Thyroid gland (tissue), 4 donors: Measurements from ENCODE around the gene HIPK3. TPM values are rescaled to one million over a fixed set of nuclear protein-coding genes. Genes with fewer than 3 reads are reported as not detected.

Source experiments
- DNase-seq, 2 donors: peaks; one replicate each; pipeline ENCODE4 v3.0.0-alpha.2; 2019
- H3K27ac ChIP-seq, 3 donors: fragments of 200-600 bp; sonication (generic); 1 replicate in 2 of 3; 2 replicates in 1 of 3; pipeline ENCODE4 v1.5.1; 2016 to 2019; ENCODE audit warnings: mild to moderate bottlenecking in 1 of 3, moderate library complexity in 1 of 3
- H3K27me3 ChIP-seq: fragments of 200-600 bp; sonication (generic); one replicate; pipeline ENCODE4 v1.5.1; 2019
- H3K36me3 ChIP-seq, 2 donors: fragments of 200-600 bp; sonication (generic); one replicate each; pipeline ENCODE4 v1.5.1; 2016 to 2019
- H3K4me1 ChIP-seq, 2 donors: fragments of 200-600 bp; sonication (generic); one replicate each; pipeline ENCODE4 v1.5.1; 2017 to 2019
- H3K4me3 ChIP-seq, 3 donors: fragments of 200-600 bp; sonication (generic); replicated peaks in 1 of 3; 1 replicate in 2 of 3; 2 replicates in 1 of 3; pipeline ENCODE4 v1.5.1; 2016; ENCODE audit warnings: mild to moderate bottlenecking in 1 of 3
- H3K9me3 ChIP-seq: fragments of 200-600 bp; sonication (generic); one replicate; pipeline ENCODE4 v1.5.1; 2017
- POLR2A ChIP-seq, 2 donors: fragments of 450-650 bp; IDR thresholded peaks; one replicate each; pipeline ENCODE4 v1.6.1; 2017; ENCODE audit warnings: antibody characterized with exemption in 2 of 2, mild to moderate bottlenecking in 2 of 2, moderate library complexity in 1 of 2
- WGBS, 2 donors: methylation state at CpG; one replicate each; pipeline ENCODE4 v1.1.5; 2017; 5-methylcytosine and 5-hydroxymethylcytosine counted together
- intact Hi-C: fragments of 100-400 bp; cut with DNase I; formaldehyde crosslinking; loops from one replicate; pipeline ENCODE4 v1.15.1; 2023
- total RNA-seq, 4 donors: library from RNA; depleted of rRNA; stranded (reverse); fragments of >200 nt; gene quantifications; one replicate each; pipeline ENCODE4 v1.2.3, GENCODE V29; 2016
- TF ChIP-seq, protein P1 (sequence below), 6 experiments: fragments of 200-600 bp in 3 of 6; fragments of 450-650 bp in 3 of 6; sonication (generic) in 3 of 6; IDR thresholded peaks; one replicate each; pipeline ENCODE4 v1.5.1; 2016 to 2019; ENCODE audit warnings: antibody characterized with exemption in 6 of 6, mild to moderate bottlenecking in 2 of 6, inconsistent platforms in 1 of 6, moderate library complexity in 1 of 6

The HIPK3 gene
- total RNA-seq, 4 donors from 2014 or later = 156 to 377 (median 216) TPM

DNA sequence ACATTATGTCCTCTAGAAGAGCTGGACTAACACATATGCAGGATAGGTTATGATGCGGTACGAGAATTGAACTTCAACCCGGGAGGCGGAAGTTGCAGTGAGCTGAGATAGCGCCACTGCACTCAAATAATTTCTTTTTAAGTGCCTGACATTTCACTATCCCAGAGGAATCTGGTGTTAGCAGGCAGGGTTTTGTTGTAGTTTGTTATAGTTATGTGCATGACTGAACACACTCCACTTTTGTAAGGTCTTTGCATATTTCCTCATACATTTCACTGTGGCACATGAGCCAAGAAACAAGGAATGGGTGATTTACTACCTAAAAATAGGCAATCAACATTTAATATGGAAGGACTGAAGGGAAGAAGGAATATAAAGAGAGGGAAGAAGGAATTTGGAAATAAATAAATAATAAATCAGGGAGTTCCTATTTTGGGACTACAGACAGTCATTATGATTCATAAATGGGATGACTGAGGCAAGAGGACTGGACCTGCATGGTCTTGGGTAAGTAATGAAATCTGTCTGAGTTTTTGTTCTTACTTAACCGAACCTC, 8.7 kb upstream of the HIPK3 start:
- Histone ChIP-seq H3K27me3 (no peaks in the 10 kb centered on the region), H3K9me3 (no peaks in the 10 kb centered on the region), H3K36me3 (no peaks in the 10 kb centered on the region), H3K4me1 (peaks cover 6 to 14% of the 10 kb centered on the region in 2 donors), H3K4me3 (no peak overlapping the region), H3K27ac (peak overlapping the region; percentile 47 to 75 (median 69))
- TF ChIP-seq POLR2A (IDR thresholded peaks at IDR 0.05) = peak in 1 of 2 donors; percentile 12
- TF ChIP-seq, protein P1, sequence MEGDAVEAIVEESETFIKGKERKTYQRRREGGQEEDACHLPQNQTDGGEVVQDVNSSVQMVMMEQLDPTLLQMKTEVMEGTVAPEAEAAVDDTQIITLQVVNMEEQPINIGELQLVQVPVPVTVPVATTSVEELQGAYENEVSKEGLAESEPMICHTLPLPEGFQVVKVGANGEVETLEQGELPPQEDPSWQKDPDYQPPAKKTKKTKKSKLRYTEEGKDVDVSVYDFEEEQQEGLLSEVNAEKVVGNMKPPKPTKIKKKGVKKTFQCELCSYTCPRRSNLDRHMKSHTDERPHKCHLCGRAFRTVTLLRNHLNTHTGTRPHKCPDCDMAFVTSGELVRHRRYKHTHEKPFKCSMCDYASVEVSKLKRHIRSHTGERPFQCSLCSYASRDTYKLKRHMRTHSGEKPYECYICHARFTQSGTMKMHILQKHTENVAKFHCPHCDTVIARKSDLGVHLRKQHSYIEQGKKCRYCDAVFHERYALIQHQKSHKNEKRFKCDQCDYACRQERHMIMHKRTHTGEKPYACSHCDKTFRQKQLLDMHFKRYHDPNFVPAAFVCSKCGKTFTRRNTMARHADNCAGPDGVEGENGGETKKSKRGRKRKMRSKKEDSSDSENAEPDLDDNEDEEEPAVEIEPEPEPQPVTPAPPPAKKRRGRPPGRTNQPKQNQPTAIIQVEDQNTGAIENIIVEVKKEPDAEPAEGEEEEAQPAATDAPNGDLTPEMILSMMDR (IDR thresholded peaks at IDR 0.05) = no peak
- 48 to 53% methylated on average over 6 of the region's 6 CpGs for WGBS, 2 donors
- intact Hi-C loops = no loop called here
- DNase-seq = peak in 1 of 2 donors; percentile 34

DNA sequence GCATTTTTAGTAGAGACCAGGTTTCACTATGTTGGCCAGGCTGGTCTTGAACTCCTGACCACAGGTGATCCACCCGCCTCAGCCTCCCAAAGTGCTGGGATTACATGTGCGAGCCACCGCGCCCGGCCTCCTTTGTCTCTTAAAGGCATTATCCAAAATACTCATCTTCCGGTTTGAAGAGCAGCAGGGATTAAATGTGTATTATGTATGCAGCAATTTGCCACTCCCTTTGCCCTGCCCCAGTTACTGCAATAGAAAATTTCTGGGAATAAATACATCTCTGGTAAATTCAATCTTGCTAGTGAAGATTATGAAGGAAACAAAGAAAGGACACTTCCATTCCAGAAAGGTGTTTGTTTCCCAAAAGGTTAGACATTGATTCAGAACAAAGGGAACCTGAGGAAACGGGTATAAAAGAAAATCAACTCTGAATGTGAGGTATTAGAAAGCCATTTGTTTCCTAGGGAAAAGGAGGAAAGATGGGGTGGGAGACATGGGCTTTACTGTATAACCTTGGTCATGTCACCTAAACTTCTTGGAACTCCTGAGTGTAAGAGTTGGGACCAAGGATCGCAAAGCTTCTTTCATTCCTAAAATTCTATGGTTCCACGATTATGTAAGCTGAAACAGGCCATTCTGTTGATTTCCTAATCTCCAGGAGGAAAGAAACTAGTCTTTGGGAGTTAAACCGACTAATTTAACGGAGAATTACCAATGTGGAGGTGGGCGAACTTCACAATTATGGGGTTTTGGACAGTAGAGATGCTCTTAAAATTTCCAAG, 959 bp upstream of the HIPK3 start:
- Histone ChIP-seq H3K27ac (peak overlapping the region; percentile 99 to 100 (median 100)), H3K36me3 (no peaks in the 10 kb centered on the region), H3K4me3 (peak overlapping the region in 2 of 3 donors; percentile 46 to 91), H3K27me3 (no peaks in the 10 kb centered on the region), H3K4me1 (peaks cover 6 to 18% of the 10 kb centered on the region in 2 donors), H3K9me3 (no peaks in the 10 kb centered on the region)
- no peak for DNase-seq
- WGBS, 2 donors = 70 to 75% methylated on average over 12 of the region's 12 CpGs
- intact Hi-C loops = loop anchor here (5.0 kb wide), 1 partner anchor 89 kb away; no protein-coding TSS in a partner anchor
- TF ChIP-seq, protein P1 (IDR thresholded peaks at IDR 0.05) = no peak
- no peak for TF ChIP-seq POLR2A (IDR thresholded peaks at IDR 0.05)

DNA sequence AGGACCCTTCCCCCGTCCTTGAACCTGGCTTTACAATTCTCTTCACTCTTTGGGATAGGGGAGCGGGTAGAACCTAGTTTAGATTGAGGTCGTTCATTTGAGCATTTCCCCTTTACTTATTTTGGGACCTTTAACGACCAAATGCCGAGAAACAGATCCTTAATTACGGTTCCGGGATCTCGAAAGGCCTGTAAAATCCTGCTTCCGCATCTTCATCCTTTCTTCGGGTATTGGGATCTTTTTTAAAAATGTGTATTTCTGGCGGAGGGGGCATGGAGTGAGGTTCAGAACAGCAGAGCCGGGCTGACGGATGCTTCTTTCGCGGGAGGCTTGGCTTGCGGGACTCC, 395 bp upstream of the HIPK3 start:
- Histone ChIP-seq H3K27ac (peak overlapping the region; percentile 99 to 100 (median 100)), H3K4me3 (peak overlapping the region in 2 of 3 donors; percentile 46 to 91), H3K4me1 (peaks cover 11 to 22% of the 10 kb centered on the region in 2 donors), H3K9me3 (no peaks in the 10 kb centered on the region), H3K36me3 (no peaks in the 10 kb centered on the region), H3K27me3 (no peaks in the 10 kb centered on the region)
- 5% methylated on average over 16 of the region's 16 CpGs for WGBS, 2 donors
- intact Hi-C loops = loop anchor here (5.0 kb wide), 1 partner anchor 89 kb away; no protein-coding TSS in a partner anchor
- no peak for DNase-seq
- TF ChIP-seq, protein P1 (IDR thresholded peaks at IDR 0.05) = no peak
- no peak for TF ChIP-seq POLR2A (IDR thresholded peaks at IDR 0.05)

GRCh38 chr11:33257897-33258630, 883 bp downstream of the HIPK3 start:
- intact Hi-C loops = loop anchor here (5.0 kb wide), 1 partner anchor 91 kb away; no protein-coding TSS in a partner anchor
- H3K27ac ChIP-seq = peak overlapping the region; percentile 99 to 100 (median 100)
- peak; percentile 83 to 85 for DNase-seq
- TF ChIP-seq, protein P1 (IDR thresholded peaks at IDR 0.05) = peak in 4 of 6 experiments; percentile 14 to 41 (median 32)
- TF ChIP-seq POLR2A (IDR thresholded peaks at IDR 0.05) = peak in 1 of 2 donors; percentile 77
- no peaks in the 10 kb centered on the region for H3K9me3 ChIP-seq
- peaks cover 24 to 35% of the 10 kb centered on the region in 2 donors for H3K4me1 ChIP-seq
- H3K4me3 ChIP-seq = peak overlapping the region; percentile 90 to 92 (median 91)
- 0 to 1% methylated on average over 15 to 30 of the region's 83 CpGs for WGBS, 2 donors
- no peaks in the 10 kb centered on the region for H3K27me3 ChIP-seq
- no peaks in the 10 kb centered on the region for H3K36me3 ChIP-seq
